ENCODE measurements around the gene CAMK2D.

The CAMK2D gene

DNA sequence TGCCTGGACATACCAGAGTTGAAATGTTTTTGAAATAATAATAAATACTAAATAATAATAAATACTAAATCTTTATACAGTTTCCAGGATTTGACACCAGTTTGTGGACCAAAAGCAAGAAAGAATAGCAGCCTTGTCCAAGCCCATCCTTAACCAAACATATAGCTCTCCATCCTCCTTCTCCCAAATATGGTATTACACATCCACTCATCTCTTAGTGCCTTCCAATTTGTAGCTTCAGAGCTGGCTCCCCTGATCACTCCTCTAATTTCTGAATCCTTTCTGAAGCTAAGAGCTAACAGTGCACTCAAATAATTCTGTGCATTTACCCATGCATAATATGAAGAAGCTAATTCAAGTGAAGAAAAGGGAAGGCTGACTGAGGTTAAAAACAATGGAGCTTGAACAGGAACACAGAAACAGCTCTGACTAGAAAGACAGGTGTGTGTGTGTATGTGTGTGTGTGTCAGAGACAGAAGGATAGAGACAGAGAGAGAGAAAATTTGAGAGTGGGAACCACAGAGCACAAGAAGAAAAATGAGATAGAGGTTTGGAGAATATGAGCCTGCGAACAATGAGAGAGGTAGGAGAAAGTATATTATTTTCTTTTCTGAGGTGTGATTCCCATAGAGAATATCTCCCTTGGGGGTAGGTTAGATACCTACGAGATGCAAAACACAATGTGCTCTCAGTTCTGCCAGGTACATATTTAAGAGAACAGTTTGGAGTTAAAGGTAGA, 123.5 kb downstream of the CAMK2D start:
- no peak for DNase-seq (ENCODE audit: low spot score)

DNA sequence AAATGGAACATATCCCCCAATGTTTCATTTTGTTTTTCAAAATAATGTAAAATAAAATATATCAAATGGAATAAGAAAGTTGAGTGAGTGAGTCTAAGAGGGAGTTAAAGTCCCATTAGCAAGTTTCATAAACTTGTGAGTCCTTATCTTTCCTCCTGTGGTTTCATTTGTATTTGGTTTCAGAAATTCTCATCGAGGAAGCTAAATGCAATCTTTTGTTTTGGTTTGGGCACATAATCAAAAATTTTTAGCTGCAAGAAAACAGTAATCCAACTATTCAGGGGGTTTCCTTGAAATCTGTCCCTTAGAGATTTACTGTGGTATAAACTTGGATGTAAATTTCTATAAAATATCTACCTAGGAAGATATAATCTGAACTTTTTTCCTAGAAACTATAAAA, 124.2 kb downstream of the CAMK2D start:
- DNase-seq (ENCODE audit: low spot score) = no peak

DNA sequence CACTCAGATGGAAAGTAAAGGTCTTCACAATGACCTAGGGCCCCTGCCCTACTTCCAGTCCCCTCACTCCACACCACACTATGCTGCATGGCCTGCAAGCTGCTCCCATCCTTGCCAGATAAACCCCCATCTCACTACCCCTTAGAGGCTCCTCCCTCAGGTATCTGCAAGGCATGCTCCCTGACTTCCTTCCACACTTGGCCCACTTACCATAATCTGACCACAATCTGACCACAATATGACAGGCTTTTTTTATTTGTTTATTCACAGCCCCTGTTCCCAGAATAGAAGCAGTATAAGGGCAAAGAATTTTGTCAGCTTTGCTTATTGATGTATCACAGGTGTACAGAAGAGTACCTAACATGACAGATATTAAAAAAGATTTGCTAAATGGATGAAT, 124.7 kb downstream of the CAMK2D start:
- DNase-seq (ENCODE audit: low spot score) = peak; percentile 44

DNA sequence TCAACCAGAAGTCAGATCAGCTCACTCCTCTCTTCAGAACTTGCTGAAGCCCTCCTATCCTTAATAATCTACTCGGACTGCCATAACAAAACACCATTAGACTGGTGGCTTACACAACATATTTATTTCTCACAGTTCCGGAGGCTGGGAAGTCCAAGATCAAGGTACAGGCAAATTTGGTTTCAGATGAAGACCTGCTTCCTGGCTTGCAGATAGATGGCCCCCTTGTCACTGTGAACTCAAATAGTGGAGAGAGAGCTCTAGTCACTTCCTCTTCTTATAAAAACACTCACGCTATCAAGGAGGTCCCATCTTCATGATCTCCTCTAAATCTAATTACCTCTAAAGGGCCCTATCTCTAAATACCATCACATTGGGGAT, 125.1 kb downstream of the CAMK2D start:
- no peak for DNase-seq (ENCODE audit: low spot score)

DNA sequence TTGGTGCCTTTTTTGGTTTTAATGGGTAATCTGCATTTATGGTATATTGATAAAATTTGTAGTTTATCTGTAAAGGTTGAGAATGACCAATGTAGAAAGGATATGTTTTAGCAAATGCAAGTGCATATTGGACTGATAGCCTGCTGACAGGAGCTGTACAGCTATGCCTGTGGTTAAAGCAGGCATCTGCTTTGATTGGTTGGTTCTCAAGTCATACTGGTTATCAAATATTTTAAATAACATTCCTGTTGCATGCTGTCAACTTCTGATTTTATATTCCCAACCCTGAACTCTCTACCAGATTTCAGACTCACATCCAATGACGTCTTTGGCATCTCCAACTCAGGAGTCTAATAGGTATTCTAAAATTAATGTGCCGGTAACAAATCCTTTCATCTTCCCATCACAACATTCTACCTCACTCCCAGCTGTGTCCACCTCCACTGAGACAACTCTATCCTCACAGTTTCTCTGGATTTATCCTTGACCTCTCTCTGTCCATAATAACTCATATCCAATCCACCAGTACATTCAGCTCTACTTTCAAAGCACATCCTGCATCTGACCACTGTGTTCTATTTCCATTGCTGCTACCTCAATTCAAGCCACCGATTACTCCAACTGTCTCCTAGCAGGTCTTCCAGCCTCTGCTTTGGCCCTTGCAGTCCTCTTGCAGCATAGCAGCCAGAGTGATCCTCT, 125.7 kb downstream of the CAMK2D start:
- peak; percentile 17 for DNase-seq (ENCODE audit: low spot score)

DNA sequence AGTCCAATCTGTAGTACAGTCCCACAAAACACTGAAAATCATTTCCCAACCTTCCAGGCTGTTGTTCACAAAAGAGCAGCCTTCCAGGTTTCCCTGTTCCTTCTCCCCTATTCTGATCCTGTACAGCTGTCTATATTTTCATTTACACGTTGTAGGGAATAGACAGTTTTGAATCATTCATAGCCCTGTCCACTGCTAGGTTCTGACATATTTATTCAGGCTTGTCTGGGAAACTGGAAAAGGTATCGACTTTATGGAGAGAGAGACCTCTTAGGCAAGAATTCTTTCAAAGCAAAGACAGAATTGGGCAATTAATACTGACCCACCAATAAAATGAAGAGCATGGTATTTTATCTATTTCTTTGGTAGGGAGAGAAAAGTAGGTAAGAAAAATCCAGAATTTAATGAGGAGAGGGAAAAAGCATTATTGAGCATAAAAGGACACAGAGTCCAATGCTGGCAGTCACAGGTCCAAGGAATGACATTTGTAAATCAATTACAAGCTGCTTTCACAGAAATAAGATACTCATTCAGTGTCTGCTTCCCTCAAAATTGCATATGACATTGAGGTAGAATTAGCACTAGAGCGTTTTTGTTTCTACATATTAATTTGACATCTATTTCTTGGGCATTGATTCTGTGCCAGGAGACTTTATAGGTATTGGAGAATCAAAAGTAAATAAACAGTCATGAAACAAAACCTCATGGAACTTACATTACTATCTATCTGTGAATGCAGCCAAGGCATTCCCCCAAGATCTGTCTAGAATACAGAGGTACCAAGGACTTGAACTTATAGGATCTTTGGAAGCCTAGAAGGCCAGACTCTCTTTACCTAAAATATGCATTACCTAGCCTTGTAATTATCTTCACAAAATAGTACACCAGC, 127.2 kb downstream of the CAMK2D start:
- DNase-seq (ENCODE audit: low spot score) = no peak

DNA sequence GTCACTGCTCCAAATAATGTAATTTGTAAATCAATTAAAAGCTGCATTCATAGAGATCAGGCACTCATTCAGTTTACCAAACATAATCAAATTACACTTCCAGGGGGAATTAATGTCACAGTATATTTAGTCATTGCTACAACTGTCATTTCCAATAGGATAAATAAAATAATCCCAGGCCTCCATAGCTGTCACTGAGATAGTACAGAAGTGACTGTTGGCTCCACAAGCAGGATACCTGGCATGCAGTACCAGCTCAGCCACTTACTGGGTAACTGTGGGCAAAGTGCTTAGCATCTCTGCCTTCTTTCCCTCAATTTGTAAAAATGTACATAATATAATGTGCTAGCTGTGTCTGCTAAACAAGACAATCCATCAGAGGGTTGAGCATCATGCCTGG, 128.1 kb downstream of the CAMK2D start:
- no peak for DNase-seq (ENCODE audit: low spot score)

DNA sequence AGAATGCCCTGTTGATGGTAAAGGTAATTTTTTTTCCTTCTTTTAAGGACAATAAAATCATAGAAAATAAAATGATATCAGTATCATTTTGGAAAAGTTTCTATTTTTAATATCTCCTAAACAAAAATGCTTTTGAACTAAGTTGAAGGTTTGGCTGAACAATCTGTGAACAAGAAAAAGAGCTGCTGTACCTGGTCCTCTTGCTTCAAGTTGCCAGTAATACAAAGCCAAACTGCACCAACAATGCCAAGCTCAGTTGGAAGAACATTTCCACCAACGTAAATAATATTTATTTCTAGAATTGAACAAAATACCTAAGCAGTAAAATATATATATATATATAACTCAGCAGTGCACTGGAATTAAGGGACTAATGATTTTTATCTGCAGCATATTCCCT, 132.8 kb downstream of the CAMK2D start:
- no peak for DNase-seq (ENCODE audit: low spot score)

DNA sequence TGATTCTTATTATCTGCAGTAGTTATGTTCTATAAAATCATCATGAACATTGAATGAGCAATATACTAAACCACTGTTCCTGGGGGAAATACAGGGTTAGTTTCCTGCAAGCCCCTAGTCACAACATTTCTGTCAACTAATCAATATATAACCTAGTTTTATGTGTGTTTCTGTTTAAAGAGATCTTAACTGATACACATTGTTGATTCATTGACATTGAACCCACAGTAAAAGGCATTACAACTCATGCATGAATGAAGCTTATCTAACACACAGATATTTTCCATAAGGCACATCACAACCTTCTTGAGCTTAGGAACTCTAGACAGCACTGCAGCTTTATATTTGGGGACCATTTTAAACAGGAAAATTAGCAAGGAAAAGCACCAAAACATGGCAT, 134.2 kb downstream of the CAMK2D start:
- DNase-seq (ENCODE audit: low spot score) = no peak

DNA sequence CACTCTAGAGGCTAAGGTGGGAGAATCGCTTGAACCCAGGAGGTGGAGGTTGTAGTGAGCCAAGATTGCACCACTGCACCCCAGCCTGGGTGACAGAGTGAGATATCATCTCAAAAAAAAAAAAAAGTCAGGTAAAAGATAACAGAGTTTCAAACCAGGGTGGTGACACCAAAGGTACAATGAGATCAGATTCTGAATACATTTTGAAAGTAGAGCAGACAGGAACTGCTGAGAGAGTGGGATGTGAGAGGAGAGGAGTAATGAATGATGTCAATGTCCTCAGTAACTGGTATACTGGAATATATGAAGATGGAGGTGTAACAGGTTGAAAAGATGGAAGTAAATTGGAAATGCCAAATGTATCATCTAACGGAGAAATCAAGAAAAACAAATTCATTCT, 135.6 kb downstream of the CAMK2D start:
- DNase-seq (ENCODE audit: low spot score) = no peak

DNA sequence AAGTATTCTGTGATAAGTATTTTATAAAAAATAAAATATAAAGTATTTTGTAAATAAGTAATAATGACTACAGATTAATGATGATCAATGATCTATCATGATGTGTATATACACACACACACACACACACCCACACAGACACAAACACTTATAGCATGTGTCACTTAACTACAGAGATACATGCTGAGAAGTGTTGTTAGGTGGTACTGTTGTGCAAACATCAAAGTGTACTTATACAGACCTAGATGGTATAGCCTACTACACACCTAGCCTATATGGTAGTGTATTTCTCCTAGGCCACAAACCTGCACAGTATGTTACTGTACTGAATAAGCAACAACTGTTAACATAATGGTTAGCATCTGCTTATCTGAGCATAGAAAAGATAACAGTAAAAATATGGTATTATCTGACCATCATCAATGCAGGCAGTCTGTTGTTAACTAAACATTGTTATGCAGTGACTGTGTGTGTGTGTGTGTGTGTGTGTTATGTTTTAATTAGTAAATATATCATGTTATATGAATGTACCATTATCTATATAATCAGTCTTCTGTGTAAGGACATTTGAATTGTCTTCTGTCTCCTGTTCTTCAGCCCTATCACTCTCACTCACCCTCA, 138.2 kb downstream of the CAMK2D start:
- no peak for DNase-seq (ENCODE audit: low spot score)

DNA sequence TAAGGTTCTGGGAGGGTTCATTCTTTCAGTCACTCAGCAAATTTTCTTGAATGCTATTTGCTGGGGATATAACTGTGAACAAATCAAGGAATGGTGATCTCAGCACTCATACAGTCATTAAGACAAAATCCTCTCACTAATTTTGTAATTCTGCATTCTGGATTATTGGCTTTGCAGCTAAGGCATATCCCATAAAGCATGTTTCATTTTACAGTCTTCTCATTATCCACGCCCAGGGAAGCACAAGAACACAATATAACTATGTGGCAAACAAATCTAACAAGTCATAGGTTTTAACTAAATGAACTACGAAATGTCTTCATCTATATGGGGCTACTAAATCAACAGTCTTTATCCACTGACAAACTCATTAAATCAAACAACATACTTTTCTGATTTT, 139.9 kb downstream of the CAMK2D start:
- DNase-seq (ENCODE audit: low spot score) = no peak

DNA sequence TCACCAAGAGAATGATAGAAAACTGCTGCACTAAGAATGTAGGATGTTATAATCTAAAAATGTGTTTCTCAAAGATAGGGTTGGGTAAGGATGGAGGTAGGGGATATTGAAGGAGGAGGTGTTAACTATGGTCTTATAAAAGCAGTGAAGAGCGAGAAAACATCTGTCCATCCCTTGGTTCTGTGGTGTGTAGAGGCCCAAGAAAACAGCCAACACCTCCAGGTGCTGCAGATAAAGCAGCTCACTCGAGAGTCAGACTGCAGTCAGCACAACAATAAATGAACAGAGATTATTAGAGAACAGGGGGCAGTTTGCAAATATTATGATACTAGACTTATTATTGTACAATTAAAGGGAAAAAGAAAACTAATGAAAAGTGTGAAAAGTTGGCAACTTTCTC, 141.5 kb downstream of the CAMK2D start:
- no peak for DNase-seq (ENCODE audit: low spot score)

DNA sequence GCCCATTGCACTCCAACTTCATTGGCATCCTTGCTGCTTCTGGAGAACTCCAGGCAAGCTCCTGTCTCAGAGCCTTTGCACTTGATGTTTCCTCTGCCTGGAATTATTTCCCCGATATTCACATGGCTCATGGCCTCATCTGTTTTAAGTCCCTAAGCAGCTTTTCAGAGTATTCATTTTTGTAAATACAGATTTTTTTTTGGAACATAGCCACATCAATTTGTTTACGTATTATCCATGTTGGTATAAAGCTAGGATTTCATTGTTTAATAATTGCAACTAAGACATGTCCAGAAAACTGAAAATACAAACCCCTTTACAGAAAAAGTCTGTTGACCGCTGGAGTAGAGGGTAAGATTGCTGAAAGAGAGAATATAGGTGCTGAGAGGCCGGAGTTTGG, 142.0 kb downstream of the CAMK2D start:
- no peak for DNase-seq (ENCODE audit: low spot score)

DNA sequence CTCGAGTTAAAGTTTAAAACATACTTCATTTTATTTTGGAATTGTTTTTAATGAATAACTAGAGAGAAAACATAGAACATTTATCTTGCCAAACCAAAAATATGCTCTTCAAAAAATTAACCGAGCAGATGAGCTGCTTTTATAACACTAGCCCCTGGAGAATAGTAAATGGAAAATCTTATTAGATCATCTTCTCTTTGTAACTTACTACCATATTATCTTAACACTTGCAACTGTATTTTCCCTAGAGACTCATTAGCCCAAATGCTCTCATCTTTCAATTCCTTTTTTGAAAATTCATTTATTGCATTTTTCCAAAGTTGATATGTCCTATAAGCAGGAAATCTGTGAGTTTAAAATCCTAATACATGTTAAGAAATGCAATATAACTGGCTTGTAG, 143.3 kb downstream of the CAMK2D start:
- DNase-seq (ENCODE audit: low spot score) = no peak

DNA sequence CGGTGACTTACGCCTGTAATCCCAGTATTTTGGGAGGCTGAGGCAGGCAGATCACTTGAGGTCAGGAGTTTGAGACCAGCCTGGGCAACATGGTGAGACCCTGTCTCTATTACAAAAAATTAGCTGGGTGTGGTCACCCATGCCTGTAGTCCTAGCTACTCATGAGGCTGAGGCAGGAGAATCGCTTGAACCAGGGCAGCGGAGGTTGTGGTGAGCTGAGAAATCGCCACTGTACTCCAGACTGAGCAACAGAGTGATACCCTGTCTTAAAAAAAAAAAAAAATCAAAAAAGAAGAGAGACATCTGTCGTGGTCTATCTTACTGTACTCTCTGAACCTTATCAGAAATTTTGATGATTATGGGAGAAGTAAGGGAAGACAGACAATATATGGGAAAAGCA, 144.3 kb downstream of the CAMK2D start:
- DNase-seq (ENCODE audit: low spot score) = no peak

DNA sequence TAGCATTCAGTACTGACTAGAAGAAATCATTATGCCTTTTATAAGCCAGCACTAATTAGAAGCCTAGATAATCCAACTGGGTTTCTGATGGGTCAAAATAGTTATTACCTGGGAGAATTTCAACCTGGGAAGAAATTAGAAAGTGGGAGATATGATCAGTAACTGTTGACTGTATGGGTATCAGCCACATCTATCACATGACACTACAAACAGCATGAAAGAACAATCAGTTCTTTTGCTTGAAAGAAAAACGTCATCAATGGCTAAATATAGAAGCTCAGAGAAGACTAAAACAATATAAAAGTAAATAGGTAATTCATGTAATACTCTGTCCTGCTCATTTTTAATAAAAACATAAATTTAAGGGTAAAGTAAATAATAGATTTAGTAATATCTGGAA, 145.1 kb downstream of the CAMK2D start:
- DNase-seq (ENCODE audit: low spot score) = no peak

DNA sequence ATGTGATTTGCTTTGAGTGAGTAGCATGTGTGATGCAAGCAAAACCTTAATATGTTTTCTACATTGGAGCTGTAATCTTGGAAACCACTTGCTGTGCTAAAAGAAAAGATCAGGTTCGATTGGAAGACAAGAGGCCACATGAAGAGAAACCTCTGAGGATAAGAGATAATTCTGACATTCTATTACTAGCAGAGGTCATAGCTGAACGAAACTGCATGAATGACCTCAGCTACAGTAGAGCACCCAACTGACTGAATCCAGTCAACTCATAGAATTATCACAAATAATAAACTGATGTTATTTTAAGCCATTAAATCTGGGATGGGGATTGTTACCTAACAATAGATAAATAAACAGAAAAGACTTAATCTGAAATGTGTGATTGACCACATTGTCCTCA, 147.1 kb downstream of the CAMK2D start:
- no peak for DNase-seq (ENCODE audit: low spot score)

DNA sequence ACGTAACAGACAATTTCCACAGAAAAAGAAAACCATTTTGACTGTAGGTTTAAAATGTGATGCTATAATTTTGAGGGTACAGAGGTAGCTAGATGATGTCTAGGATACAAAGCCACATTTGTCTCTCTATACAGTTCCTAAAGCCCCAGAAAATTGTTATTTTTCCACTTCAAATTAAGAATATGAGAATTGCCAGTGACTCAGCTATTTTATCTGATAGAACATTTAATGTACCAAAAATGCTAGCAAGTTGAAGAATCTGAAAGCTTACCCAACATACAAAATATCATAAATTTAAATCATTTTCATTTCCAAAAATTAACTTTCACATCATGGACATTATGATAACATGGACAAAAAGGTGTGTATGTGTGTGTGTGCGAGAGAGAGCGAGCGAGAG, 148.0 kb downstream of the CAMK2D start:
- DNase-seq (ENCODE audit: low spot score) = no peak

DNA sequence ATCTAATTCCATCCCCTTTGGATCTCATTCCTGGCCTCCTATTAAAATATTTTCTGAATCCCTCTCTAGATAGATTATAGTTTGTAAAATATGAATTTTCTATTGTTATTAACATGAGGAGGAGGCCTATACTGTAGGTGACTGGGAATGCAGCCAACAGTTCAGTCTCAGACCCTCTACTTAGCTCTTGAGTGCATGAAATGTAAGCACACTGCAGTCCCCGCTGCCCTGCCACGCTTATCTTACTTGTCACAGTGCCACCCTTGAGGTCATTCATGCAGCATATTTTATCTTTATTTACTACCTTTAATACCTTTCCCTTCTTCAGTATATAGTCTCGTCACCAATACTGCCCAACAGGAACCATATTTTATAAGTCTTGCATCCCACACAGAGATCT, 151.0 kb downstream of the CAMK2D start:
- no peak for DNase-seq (ENCODE audit: low spot score)

DNA sequence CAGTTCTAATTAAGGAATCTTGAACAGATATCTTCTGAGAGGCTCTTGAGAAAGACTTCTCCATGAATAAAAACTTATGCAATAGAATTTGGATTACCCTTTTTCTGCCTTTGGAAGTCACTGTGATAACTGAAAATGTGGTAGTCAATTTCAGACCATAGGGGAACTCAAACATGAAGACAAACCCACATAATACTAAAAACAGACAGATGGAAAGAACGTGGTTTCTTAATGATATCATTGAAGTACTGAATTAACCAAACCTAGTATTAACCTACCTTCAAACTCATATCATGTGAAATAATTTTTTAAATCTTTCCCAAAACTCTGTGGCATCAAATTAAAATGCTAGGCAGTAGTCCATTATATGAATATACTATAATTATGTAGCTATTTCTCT, 153.5 kb downstream of the CAMK2D start:
- no peak for DNase-seq (ENCODE audit: low spot score)

DNA sequence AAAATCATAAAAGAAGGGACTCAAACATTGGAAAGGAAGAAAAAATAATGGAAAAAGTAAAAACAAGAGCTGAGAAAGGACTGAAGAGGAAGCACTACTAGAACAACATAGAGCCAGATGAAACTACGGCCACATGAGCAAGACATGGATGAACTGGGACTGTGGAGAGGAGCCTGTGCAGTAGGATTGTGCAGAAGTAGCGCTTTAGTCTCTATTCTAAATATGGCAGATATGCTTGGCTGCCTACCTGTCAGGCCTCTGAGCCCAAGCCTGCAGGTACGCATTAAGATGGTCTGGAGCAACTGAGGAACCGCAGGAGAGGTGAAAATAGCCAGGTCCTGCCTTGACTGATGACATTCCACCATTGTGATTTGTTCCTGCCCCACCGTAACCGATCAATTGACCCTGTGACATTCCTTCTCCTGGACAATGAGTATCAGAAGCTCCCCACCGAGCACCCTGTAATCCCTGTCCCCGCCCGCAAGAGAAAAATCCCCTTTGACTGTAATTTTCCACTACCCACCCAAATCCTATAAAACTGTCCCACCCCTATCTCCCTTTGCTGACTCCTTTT, 154.3 kb downstream of the CAMK2D start:
- DNase-seq (ENCODE audit: low spot score) = no peak
